Fibroblast of peridontal ligament (primary cell): Measurements from ENCODE around the gene ENSA.
"Not testable (repeated sequence)": the region's sequence is repeated elsewhere in the genome, so short reads cannot be mapped to it uniquely, and the experiment has no call there.

Source experiments
- DNase-seq: peaks from one replicate; pipeline ENCODE4 v3.0.0-alpha.2; 2010; ENCODE audit errors: extremely low read depth

The ENSA gene

DNA sequence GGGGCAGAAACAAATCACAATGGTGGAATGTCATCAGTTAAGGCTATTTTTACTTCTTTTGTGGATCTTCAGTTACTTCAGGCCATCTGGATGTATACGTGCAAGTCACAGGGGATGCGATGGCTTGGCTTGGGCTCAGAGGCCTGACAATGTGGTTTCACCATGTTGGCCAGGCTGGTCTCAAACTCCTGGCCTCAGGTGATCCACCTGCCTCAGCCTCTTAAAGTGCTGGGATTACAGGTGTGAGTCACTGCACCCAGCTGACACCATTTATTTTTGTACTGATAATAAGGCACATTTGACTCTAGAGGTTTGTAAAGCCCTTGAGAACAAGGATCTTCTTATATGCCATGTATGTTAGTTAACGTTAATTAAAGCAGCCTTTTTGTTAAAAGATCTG is 48.4 kb downstream of the ENSA start:
- DNase-seq, result not testable (repeated sequence)

DNA sequence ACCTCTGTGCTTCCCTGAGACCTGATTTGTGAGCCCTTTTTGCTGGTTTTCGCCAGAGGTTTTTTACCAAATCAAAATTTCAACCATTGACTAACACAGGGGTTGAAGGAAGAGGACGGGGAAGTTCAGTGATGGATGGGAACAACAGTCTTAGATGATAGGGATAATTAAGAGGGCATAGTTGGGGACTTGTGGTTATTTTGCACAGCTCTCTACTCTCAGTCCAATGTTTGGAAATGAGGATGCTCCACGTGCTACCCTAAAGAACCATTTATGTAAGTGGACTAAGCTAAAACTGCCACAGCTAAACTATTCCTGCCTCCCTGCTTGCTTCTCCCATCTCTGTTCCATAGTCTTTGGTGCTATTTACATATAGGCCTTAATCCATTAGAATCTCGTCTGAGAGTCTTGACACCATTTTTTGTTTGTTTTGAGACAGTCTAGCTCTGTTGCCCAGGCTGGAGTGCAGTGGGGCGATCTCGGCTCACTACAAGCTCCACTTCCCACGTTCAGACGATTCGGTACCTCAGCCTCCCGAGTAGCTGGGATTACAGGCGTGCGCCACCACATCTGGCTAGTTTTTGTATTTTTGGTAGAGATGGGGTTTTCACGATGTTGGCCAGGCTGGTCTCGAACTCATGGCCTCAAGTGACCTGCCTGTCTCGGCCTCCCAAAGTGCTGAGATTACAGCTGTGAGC is 49.3 kb downstream of the ENSA start:
- DNase-seq, result no peak

DNA sequence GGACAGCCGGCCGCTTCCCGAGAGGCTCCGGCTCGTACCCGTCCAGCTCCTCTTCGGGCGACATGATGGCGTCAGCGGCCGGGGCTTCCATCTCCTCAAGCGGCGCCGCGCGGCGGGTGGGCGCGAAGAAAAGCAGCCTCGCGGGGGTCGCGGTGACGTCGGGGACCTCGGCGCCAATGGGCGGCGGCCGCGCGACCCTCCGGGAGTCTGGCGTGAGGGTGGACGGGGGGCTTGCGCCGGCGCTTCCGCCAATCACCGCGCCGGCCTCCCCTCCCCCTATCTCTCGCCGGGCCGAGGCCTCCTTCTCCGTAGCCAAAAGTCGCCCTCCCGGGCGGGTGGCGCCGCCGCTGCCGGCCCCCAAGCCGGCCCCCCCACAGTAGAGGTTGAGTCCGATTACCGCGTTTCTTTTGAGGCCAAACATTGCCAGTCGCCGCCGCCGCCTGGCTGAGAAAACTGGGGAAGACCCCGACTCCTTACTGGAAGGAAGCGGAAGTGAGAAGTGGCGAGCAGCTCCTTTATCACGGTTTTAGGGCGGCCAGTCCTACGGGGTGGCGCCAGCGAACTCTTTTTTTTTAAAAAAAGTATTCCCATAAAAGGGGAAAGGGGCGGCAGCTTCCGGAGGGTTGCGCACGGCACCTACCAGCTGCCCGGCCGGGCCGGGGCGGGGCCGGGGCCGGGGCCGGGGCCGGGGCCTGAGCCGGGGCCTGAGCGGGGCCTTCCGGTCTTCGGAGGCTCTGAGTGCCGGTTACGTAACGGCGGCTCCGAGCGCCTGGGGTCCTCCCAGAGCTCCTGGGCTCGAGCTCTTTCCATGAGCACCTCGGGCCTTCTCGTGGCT is 50.1 kb downstream of the ENSA start, which contains the start of gene MCL1:
MCL1 (minus strand) TSS at position 501 of the 835 bp plus-strand sequence; CDS start at position 421, 80 bp downstream.
- DNase-seq, result peak; percentile 97

DNA sequence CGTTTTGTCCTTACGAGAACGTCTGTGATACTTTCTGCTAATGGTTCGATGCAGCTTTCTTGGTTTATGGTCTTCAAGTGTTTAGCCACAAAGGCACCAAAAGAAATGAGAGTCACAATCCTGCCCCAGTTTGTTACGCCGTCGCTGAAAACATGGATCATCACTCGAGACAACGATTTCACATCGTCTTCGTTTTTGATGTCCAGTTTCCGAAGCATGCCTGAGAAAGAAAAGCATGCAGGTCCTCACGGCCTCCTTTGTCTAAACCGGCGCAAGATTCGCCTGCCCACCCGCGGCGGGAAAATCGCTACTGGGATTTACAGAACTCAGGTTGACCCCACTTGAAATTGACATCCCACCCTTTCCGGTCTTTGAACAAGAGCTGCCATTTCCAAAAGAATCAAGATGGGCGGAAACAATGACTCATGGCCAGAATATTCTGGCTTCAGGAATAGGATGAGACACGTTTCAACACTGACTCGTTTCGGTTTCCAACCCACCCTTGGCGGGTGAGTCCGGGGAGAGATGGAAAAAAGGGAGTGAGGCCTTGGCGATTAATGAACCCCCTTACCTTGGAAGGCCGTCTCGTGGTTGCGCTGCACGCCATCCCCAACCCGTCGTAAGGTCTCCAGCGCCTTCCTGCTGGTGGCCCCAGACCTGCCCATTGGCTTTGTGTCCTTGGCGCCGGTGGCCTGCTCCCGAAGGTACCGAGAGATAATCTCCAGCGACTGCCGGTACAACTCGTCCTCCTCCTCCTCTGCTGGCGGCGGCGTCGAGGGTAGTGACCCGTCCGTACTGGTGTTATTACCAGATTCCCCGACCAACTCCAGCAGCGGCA is 50.9 kb downstream of the ENSA start:
- DNase-seq, result peak; percentile 90

DNA sequence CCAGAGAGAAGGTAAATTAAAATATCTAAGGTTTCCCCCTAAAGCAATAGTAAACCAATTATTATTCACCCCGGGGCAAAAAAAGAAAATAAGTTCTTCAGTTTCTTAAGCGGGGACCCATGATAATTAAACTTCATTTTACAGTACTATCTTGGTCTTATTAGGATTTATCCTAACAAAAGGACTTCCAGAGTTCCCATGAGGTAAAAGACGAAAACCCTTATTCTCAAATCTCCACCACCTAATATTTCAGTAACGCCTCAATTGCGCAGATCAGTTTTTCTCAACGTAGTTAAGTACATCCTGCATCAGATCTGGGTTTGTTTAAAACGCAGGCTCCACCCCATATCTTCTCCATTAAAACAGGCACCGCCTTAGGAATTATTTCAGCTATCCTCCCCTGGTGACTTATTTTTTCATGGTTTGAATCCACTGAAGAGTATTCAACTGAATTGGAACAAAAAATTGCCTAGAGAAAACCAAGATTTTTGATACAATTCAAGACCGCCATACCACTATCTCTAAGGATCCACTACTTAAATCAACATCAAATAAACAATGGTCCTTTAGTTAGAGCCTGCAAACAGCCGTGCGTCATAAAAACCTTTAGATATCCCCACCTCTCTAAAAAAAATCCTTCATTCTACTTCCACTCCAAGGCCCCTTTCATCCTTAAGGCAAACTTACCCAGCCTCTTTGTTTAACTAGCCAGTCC is 51.7 kb downstream of the ENSA start:
- peak; percentile 70 for DNase-seq

DNA sequence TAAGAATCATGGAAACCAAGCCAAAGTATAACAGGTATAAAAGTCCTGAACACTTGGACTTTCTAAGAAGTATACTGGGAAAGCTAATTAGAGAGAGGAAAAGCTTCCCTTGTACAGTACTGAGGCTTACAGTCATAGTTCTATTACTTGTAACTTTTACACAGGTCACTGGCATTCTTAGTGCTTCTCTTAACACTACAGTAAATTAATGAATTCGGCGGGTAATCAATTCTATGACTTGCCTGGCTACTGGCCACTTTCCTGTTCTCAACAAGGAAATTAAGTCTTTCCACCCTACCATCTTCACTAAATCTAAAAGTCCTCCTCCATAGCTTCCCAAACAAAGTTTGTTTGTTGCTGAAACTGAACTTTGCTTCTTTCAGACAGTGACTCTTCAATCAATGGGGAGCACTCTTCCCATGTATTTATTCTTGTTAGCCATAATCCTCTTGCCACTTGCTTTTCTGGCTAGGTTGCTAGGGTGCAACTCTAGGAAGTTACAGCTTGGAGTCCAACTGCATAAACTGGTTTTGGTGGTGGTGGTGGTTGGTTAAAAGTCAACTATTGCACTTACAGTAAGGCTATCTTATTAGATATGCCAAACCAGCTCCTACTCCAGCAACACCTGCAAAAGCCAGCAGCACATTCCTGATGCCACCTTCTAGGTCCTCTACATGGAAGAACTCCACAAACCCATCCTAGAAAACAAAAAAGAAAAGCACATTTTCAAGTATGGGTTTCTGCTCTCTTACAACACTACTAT is 52.4 kb downstream of the ENSA start:
- peak; percentile 47 for DNase-seq

DNA sequence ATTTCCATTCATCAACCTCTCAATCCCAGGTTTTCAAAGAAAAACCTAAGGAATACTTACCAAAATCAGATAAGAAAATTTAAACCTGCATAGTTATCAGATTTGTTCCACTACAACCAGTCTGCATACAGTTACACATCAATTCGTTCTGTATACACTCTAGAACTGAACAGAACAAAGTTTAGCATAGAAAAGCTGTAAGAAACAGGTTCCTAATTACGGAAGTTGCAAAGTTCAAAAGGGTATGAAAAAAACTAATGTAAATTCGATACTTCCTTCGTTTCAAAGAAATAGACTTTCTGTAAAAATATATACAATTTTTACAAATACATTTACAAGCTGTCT is 53.1 kb downstream of the ENSA start:
- DNase-seq, result no peak

DNA sequence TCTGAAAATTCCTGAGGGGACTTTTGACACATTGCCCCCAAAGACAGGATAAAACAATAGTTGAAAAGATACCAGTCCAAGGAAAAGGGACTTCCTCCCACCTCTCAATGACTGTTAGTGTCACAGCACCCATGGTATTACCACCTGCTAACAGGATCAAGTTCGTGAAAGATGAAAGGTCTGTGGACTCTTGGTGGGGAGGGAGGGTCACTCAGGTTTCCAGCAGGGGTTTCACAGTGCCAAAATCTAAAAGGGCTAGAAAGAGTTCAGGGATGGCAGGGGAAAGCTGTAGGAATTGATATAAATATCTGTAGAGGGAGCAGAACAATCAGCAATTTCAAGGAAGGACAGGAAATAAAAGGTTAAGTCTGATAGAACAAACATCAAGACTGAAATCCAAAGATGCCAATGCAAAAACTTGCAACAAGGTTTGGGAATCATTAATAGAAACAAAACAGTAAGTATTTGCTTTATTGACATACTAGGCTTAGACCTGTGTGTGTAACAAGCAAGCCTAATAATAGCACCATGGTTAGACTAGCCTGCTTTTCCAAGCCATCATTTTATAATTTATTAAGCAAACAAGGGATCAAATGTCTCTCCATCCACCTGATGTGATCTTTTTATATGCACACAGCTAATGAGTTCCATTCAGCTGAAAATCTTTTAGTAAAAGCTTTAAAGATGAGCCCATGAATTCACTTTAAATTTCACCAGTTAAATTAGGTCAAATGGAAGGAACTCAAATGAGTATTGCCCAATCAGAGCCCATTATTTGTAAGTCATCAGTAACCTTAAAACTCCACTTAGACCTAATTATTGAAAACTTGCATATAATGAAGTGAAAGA is 53.7 kb downstream of the ENSA start:
- peak; percentile 54 for DNase-seq

DNA sequence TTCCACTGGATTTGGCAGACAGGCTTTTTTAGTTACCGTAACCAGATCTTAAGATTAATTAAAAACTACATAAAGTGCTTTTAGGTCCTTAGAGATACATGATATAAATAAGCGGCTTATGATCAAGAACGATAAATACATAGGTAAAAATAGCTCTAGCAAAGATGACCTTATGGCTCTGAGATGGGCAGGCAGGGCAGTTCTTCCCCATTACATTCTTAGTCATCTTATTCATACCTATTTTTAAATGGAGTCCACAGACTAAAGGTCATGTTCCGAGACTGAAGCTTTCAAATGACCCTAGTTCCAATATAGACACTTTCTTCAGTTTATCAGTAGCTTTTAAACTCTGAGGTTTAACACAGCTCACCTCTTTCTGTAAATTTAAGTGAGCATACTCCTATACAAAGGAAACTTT is 54.3 kb downstream of the ENSA start:
- peak; percentile 36 for DNase-seq

DNA sequence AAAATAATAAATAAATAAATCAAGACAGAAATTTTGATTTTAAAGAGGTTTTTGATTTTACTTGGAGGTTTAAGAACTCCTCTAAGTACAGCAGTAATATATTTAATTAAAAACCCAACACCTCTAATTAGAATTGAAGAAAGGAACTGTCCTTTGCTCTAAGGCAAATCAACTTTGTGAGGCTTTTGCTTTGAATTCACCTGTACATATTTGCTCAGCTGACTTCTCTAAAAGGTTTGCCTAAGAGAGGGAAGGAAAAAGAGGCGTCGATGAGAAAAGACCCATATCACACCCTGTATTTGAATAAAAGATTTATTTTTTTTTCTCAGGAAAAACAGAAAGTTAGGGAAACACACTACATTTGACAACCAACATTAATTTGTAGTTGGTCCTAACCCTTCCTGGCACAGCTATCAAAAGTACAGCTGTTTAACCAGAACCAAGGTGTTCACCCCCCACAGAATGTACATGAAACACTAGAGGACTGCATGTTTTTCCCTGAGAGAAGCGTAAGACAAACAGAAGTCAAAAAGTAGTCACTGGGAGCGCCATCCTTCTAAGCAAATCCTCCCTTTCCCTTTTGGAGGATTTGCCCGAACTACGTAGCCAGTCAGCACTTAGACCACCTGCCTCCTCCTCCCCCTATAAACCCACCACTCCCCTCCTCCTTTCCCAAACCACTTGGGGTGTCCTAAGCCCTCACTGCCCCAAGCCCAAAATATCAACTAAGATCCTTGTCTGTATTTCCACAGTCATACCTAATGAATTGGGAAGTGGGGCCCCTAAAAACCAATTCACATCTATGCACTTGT is 54.9 kb downstream of the ENSA start:
- DNase-seq, result no peak

DNA sequence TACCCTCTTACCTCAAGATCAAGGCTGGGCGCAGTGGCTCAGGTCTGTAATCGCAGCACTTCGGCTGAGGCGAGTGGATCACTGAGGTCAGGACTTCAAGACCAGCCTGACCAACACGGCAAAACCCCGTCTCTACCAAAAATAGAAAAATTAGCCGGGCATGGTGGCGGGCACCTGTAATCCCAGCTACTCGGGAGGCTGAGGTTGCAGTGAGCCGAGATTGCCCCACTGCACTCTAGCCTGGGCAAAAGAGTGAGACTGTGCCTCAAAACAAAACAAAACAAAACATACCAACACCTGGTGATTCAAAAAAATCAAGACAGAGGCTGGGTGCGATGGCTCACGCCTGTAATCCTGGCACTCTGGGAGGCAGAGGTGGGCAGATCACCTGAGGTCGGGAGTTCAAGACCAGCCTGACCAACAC is 55.8 kb downstream of the ENSA start:
- DNase-seq, result not testable (repeated sequence)

DNA sequence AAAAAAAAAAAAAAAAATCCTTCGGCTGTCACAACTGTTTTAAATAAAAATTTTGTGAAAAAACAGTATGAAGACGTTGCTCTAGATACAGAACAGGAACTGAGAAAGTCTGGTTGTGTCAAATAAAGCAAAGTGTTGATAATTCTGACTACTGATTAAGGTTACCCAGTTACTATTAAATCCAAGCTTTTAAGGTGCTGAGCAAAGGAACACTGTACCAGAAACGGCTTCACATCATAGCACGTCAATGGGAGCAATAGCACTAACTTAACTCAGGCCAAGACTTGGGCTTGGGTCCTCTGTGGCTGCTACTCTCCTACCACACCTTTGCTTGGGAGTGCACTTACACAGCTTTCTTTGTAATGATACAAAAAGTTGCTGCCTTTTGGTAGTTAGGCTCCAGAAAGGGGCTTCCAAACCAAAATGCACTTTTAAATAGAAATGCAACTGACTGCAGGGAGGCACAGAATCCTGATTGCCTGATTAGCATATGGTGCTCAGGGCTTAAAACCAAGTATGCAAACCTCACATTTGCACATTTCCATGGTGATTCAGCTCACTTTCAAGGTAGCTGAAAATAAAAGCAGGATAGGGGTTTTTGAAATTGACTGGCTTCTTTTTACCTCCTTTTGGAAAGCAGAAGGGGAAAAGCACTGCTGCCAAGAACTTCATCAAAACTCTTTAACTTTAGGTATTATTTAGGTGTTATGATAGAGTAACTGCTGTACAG is 56.3 kb downstream of the ENSA start:
- peak; percentile 45 for DNase-seq
